IPS DF 6.9 (cell line): ENCODE results near the gene TMEM151B.

Source experiments
- DNase-seq: peaks from one replicate; pipeline ENCODE4 v3.0.0-alpha.2; 2013; ENCODE audit warnings: low read depth, low spot score
- H3K27ac ChIP-seq: one replicate; pipeline ENCODE4 v1.5.1; 2013; ENCODE audit warnings: low read length, control low read depth
- H3K27me3 ChIP-seq: 2 replicates; pipeline ENCODE4 v1.6.1; 2013; ENCODE audit warnings: mild to moderate bottlenecking, low read length; ENCODE audit not compliant: control insufficient read depth, insufficient read depth
- H3K36me3 ChIP-seq: 2 replicates; pipeline ENCODE4 v1.6.1; 2013; ENCODE audit warnings: low read length; ENCODE audit not compliant: control insufficient read depth, insufficient read depth
- H3K4me1 ChIP-seq: 2 replicates; pipeline ENCODE4 v1.6.1; 2013; ENCODE audit warnings: low read length; ENCODE audit not compliant: control insufficient read depth, insufficient read depth
- H3K4me3 ChIP-seq: 2 replicates; pipeline ENCODE4 v1.5.1; 2013; ENCODE audit warnings: mild to moderate bottlenecking, low read length
- H3K9me3 ChIP-seq: 2 replicates; pipeline ENCODE4 v1.6.1; 2013; ENCODE audit warnings: low read length, inconsistent platforms; ENCODE audit not compliant: control insufficient read depth, insufficient read depth
- WGBS: extraction: QIAGEN DNeasy Blood & Tissue Kit; methylation state at CpG from one replicate; pipeline ENCODE4 v1.1.7; 2013; ENCODE audit warnings: mixed read lengths, missing lambda C conversion rate; ENCODE audit not compliant: insufficient read length, insufficient coverage; 5-methylcytosine and 5-hydroxymethylcytosine counted together

TMEM151B gene

GRCh38 chr6:44260011-44260410 lies 10.2 kb upstream of the TMEM151B start:
- Histone ChIP-seq H3K4me1 (peaks cover 8% of the 10 kb centered on the region; the same call in 1 of the 2 replicates), H3K9me3 (no peaks in the 10 kb centered on the region), H3K27me3 (no peaks in the 10 kb centered on the region), H3K36me3 (peaks cover 3% of the 10 kb centered on the region), H3K4me3 (no peak overlapping the region), H3K27ac (no peak overlapping the region)
- WGBS, result no CpG with 5 or more reads among the region's 8 CpGs
- DNase-seq, result no peak

- Histone ChIP-seq H3K36me3 (no peaks in the 10 kb centered on the region), H3K4me1 (peaks cover 8% of the 10 kb centered on the region; the same call in 1 of the 2 replicates)
- WGBS, result no CpG with 5 or more reads among the region's 6 CpGs
These were observed 9.6 kb upstream of the TMEM151B start for GRCh38 chr6:44260451-44261297.

GRCh38 chr6:44261581-44261980 lies 8.7 kb upstream of the TMEM151B start:
- no CpG with 5 or more reads among the region's 8 CpGs for WGBS

More at GRCh38 chr6:44260451-44261297, 9.6 kb upstream of the TMEM151B start:
- H3K27me3 ChIP-seq, result no peaks in the 10 kb centered on the region
- DNase-seq, result no peak
- H3K4me3 ChIP-seq, result no peak overlapping the region
- no peaks in the 10 kb centered on the region for H3K9me3 ChIP-seq
- no peak overlapping the region for H3K27ac ChIP-seq

GRCh38 chr6:44262467-44263353 lies 7.5 kb upstream of the TMEM151B start:
- DNase-seq, result no peak
- H3K9me3 ChIP-seq, result no peaks in the 10 kb centered on the region
- H3K36me3 ChIP-seq, result no peaks in the 10 kb centered on the region
- H3K27me3 ChIP-seq, result no peaks in the 10 kb centered on the region
- no CpG with 5 or more reads among the region's 7 CpGs for WGBS
- H3K4me1 ChIP-seq, result peaks cover 8% of the 10 kb centered on the region; the same call in 1 of the 2 replicates
- no peak overlapping the region for H3K4me3 ChIP-seq
- no peak overlapping the region for H3K27ac ChIP-seq

More at GRCh38 chr6:44261581-44261980, 8.7 kb upstream of the TMEM151B start:
- Histone ChIP-seq H3K36me3 (no peaks in the 10 kb centered on the region), H3K4me1 (peaks cover 8% of the 10 kb centered on the region; the same call in 1 of the 2 replicates), H3K9me3 (no peaks in the 10 kb centered on the region), H3K4me3 (no peak overlapping the region), H3K27ac (no peak overlapping the region), H3K27me3 (no peaks in the 10 kb centered on the region)
- DNase-seq, result no peak

GRCh38 chr6:44263354-44264100 lies 6.7 kb upstream of the TMEM151B start:
- no peak overlapping the region for H3K27ac ChIP-seq
- no peaks in the 10 kb centered on the region for H3K9me3 ChIP-seq
- H3K4me3 ChIP-seq, result no peak overlapping the region
- no CpG with 5 or more reads among the region's 9 CpGs for WGBS
- no peak for DNase-seq
- peaks cover 11% of the 10 kb centered on the region; the same call in 1 of the 2 replicates for H3K4me1 ChIP-seq
- no peaks in the 10 kb centered on the region for H3K27me3 ChIP-seq
- no peaks in the 10 kb centered on the region for H3K36me3 ChIP-seq

GRCh38 chr6:44264154-44265006 lies 5.9 kb upstream of the TMEM151B start:
- Histone ChIP-seq H3K27me3 (no peaks in the 10 kb centered on the region), H3K27ac (no peak overlapping the region), H3K4me1 (peaks cover 12% of the 10 kb centered on the region; the same call in 1 of the 2 replicates), H3K9me3 (no peaks in the 10 kb centered on the region), H3K36me3 (no peaks in the 10 kb centered on the region), H3K4me3 (peak overlapping the region; percentile 68; the same call in 1 of the 2 replicates)
- no CpG with 5 or more reads among the region's 13 CpGs for WGBS
- no peak for DNase-seq

- H3K4me3 ChIP-seq, result peak within 1 kb of the TSS; percentile 68
- no peak for DNase-seq
- peaks cover 12% of the 10 kb centered on the region; the same call in 1 of the 2 replicates for H3K4me1 ChIP-seq
- no peaks in the 10 kb centered on the region for H3K36me3 ChIP-seq
- no peaks in the 10 kb centered on the region; the same call in 1 of the 2 replicates for H3K27me3 ChIP-seq
- H3K9me3 ChIP-seq, result no peaks in the 10 kb centered on the region
- H3K27ac ChIP-seq, result no peak within 1 kb of the TSS
- WGBS, result no CpG with 5 or more reads among the region's 72 CpGs
These were observed 5.1 kb upstream of the TMEM151B start, which contains the start of gene NFKBIE for GRCh38 chr6:44265007-44265721. TSS of gene NFKBIE (minus strand) at chr6:44265551. CDS start at chr6:44265346, 205 bp downstream.

- Histone ChIP-seq H3K4me3 (no peak overlapping the region), H3K27ac (no peak overlapping the region), H3K9me3 (no peaks in the 10 kb centered on the region), H3K36me3 (no peaks in the 10 kb centered on the region), H3K27me3 (no peaks in the 10 kb centered on the region; the same call in 1 of the 2 replicates), H3K4me1 (peaks cover 12% of the 10 kb centered on the region; the same call in 1 of the 2 replicates)
- DNase-seq, result no peak
- WGBS, result 100% methylated on average over 1 of the region's 17 CpGs
These were observed 4.5 kb upstream of the TMEM151B start for GRCh38 chr6:44265722-44266233.
